Large intestine (tissue), 3 donors: ENCODE results near the gene BCAP29. TPM values are rescaled to one million over a fixed set of nuclear protein-coding genes. Genes with fewer than 3 reads are reported as not detected.

Experiments
- DNase-seq, 2 donors: peaks; one replicate each; pipeline versions ENCODE4 v3.0.0 to v3.0.0-alpha.2; 2013
- H3K27ac ChIP-seq: one replicate; pipeline ENCODE4 v1.5.1; 2013; ENCODE audit warnings: low read length
- H3K27me3 ChIP-seq: 2 replicates; pipeline ENCODE4 v1.6.1; 2013; ENCODE audit warnings: low read length; ENCODE audit not compliant: control insufficient read depth, insufficient read depth
- H3K36me3 ChIP-seq: 2 replicates; pipeline ENCODE4 v1.6.1; 2013; ENCODE audit warnings: low read length; ENCODE audit not compliant: control insufficient read depth, insufficient read depth
- H3K4me1 ChIP-seq: one replicate; pipeline ENCODE4 v1.6.1; 2013; ENCODE audit warnings: low read length; ENCODE audit not compliant: control insufficient read depth, insufficient read depth
- H3K4me3 ChIP-seq: one replicate; pipeline ENCODE4 v1.5.1; 2013; ENCODE audit warnings: low read length
- H3K9me3 ChIP-seq: one replicate; pipeline ENCODE4 v1.6.1; 2013; ENCODE audit warnings: mild to moderate bottlenecking, low read depth, low read length, moderate library complexity; ENCODE audit not compliant: control insufficient read depth
- WGBS: methylation state at CpG from one replicate; pipeline ENCODE4 v1.1.5; 2013; ENCODE audit warnings: low lambda C conversion rate; ENCODE audit not compliant: insufficient coverage; 5-methylcytosine and 5-hydroxymethylcytosine counted together
- polyA plus RNA-seq: library from polyadenylated mRNA; unstranded; fragments of 120-200 nt; gene quantifications from one replicate; pipeline ENCODE4 v1.2.1, GENCODE V29; 2013

BCAP29 gene
- polyA plus RNA-seq, 1 donor: 46.9 TPM

- Histone ChIP-seq H3K9me3 (no peaks in the 10 kb centered on the region), H3K4me3 (peak overlapping the region; percentile 44), H3K27me3 (peaks cover 56% of the 10 kb centered on the region), H3K27ac (no peak overlapping the region), H3K36me3 (no peaks in the 10 kb centered on the region), H3K4me1 (no peaks in the 10 kb centered on the region)
- whole genome bisulfite sequencing: 19% methylated on average over 3 of the region's 73 CpGs
- peak; percentile 51 to 74 for DNase-seq
Observed at GRCh38 chr7:107661081-107661864, 81.2 kb downstream of the BCAP29 start.

GRCh38 chr7:107661865-107662379, 81.9 kb downstream of the BCAP29 start:
- no peak overlapping the region for H3K27ac ChIP-seq
- no peak for DNase-seq
- no CpG with 5 or more reads among the region's 20 CpGs for WGBS

GRCh38 chr7:107663196-107663595, 83.2 kb downstream of the BCAP29 start:
- Histone ChIP-seq H3K27ac (no peak overlapping the region), H3K36me3 (no peaks in the 10 kb centered on the region), H3K27me3 (peaks cover 59% of the 10 kb centered on the region), H3K4me3 (no peak overlapping the region), H3K4me1 (no peaks in the 10 kb centered on the region), H3K9me3 (no peaks in the 10 kb centered on the region)
- no CpG with 5 or more reads among the region's 4 CpGs for WGBS
- DNase-seq: no peak

More at GRCh38 chr7:107661865-107662379, 81.9 kb downstream of the BCAP29 start:
- Histone ChIP-seq H3K9me3 (no peaks in the 10 kb centered on the region), H3K36me3 (no peaks in the 10 kb centered on the region), H3K4me1 (no peaks in the 10 kb centered on the region), H3K27me3 (peaks cover 55% of the 10 kb centered on the region), H3K4me3 (peak overlapping the region; percentile 44)

GRCh38 chr7:107666790-107667189, 86.7 kb downstream of the BCAP29 start:
- H3K4me3 ChIP-seq: no peak overlapping the region
- WGBS: no CpG with 5 or more reads among the region's 1 CpG
- H3K27me3 ChIP-seq: peaks cover 38% of the 10 kb centered on the region
- H3K4me1 ChIP-seq: no peaks in the 10 kb centered on the region
- no peaks in the 10 kb centered on the region for H3K9me3 ChIP-seq
- no peak for DNase-seq
- H3K27ac ChIP-seq: no peak overlapping the region
- H3K36me3 ChIP-seq: no peaks in the 10 kb centered on the region

GRCh38 chr7:107667341-107667740, 87.3 kb downstream of the BCAP29 start:
- 73% methylated on average over 3 of the region's 3 CpGs for WGBS

GRCh38 chr7:107668296-107668695, 88.2 kb downstream of the BCAP29 start:
- no peaks in the 10 kb centered on the region for H3K36me3 ChIP-seq
- no peak overlapping the region for H3K27ac ChIP-seq
- H3K4me1 ChIP-seq: no peaks in the 10 kb centered on the region
- H3K4me3 ChIP-seq: no peak overlapping the region
- DNase-seq: no peak
- WGBS: 100% methylated on average over 2 of the region's 4 CpGs
- peaks cover 27% of the 10 kb centered on the region for H3K27me3 ChIP-seq
- H3K9me3 ChIP-seq: no peaks in the 10 kb centered on the region

More at GRCh38 chr7:107667341-107667740, 87.3 kb downstream of the BCAP29 start:
- Histone ChIP-seq H3K27ac (no peak overlapping the region), H3K4me3 (no peak overlapping the region), H3K4me1 (no peaks in the 10 kb centered on the region), H3K9me3 (no peaks in the 10 kb centered on the region), H3K36me3 (no peaks in the 10 kb centered on the region), H3K27me3 (peaks cover 33% of the 10 kb centered on the region)
- no peak for DNase-seq

Other genes starting within 250 kb of the BCAP29 start
- 2.5 TPM for gene GPR22, start 110.2 kb upstream of the BCAP29 start, polyA plus RNA-seq
- 40.7 TPM for gene COG5, start 16.3 kb upstream of the BCAP29 start, polyA plus RNA-seq
- 13.2 TPM for gene DUS4L, start 16.3 kb upstream of the BCAP29 start, polyA plus RNA-seq
- gene SLC26A4, start 80.6 kb downstream of the BCAP29 start, polyA plus RNA-seq: 0.28 TPM
- gene CBLL1, start 163.9 kb downstream of the BCAP29 start, polyA plus RNA-seq: 24.5 TPM
- 176 TPM for gene SLC26A3, start 223.0 kb downstream of the BCAP29 start, polyA plus RNA-seq